ENCODE data around the gene AKR1C1. TPM values are rescaled to one million over a fixed set of nuclear protein-coding genes. Genes with fewer than 3 reads are reported as not detected.
"Not testable (repeated sequence)": the region's sequence is repeated elsewhere in the genome, so short reads cannot be mapped to it uniquely, and the experiment has no call there.

The AKR1C1 gene
- total RNA-seq, 1 donor from 2014 or later: 1.3 TPM

DNA sequence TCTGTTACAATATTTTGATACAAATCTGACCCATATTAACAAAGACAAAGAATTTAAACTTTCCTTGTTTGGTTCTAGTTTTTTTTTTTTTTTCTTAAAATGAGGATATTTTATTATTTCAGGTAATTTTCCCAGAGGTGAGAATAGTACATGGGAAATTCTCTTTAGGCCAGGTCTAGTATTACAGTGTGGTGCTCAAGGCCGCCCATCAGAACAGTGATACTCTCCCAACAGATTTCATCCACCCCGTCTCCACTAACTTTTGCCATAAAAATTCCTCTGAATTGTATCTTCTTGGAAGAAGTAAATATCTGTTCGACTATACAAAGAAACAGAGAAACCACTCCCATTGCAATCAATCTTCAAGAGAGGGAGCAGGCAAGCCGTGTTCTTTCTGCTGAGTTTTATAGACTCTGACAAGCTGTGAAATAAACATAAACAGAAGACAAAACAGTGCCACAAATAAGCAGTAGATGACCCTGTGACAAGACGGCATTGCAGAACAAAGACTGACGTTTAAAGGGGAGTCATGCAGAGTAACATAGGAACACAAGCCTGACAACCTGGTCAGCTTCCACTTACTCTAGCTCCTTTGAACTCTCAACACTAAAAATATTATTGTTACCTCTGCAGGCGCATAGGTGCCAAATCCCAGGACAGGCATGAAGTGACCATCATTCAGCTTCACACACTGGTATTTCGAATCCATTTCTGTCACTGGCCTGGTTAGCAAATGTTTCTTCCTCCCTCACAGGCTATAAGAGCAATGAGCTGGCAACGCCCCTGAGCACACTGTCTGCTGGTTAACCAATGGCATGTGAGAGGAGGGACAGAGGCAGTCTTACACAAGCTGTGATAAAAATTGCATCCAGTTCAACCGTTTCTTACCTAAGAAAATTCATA, 40.2 kb downstream of the AKR1C1 start, which contains the start of gene AKR1C2:
Gene AKR1C2 (minus strand): TSS at position 731 of the 903 bp plus-strand sequence. CDS start 22 bp downstream, at position 709.
- H3K4me1 Mint-ChIP-seq (ENCODE audit: low read depth); H3K27me3 Mint-ChIP-seq (ENCODE audit: low read depth); H3K9me3 Mint-ChIP-seq; intact Hi-C loops (cut with micrococcal nuclease); DNase-seq (ENCODE audit: low spot score); H3K4me3 Mint-ChIP-seq (ENCODE audit: low read depth); H3K36me3 Mint-ChIP-seq (ENCODE audit: low read depth); H3K27ac Mint-ChIP-seq: not testable (repeated sequence)

- DNase-seq (ENCODE audit: low spot score); H3K4me3 Mint-ChIP-seq (ENCODE audit: low read depth); H3K27ac Mint-ChIP-seq; H3K9me3 Mint-ChIP-seq; intact Hi-C loops (cut with micrococcal nuclease); H3K4me1 Mint-ChIP-seq (ENCODE audit: low read depth); H3K27me3 Mint-ChIP-seq (ENCODE audit: low read depth); H3K36me3 Mint-ChIP-seq (ENCODE audit: low read depth): not testable (repeated sequence)
Measured at GRCh38 chr10:5004030-5004385, 40.8 kb downstream of the AKR1C1 start.

DNA sequence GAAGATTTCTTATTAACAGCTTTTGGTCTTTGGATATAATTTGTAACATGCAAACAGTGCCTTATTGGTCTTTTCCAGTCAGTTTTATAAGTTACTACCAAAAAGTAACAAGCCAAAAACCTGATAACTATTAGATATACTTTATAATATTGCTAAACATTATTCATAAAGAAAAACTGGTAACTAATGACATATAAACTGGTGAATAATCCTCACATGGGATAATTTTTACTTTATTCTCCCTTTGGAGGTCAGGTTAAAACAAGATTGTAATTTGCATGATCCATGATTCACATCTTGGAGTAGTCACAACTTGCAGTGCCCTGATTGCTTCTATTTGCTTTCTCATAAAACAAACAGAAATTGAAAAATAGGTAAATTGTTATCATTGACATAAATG, 41.3 kb downstream of the AKR1C1 start:
- H3K27me3 Mint-ChIP-seq (ENCODE audit: low read depth); H3K4me1 Mint-ChIP-seq (ENCODE audit: low read depth); DNase-seq (ENCODE audit: low spot score); H3K27ac Mint-ChIP-seq; H3K36me3 Mint-ChIP-seq (ENCODE audit: low read depth); H3K4me3 Mint-ChIP-seq (ENCODE audit: low read depth); H3K9me3 Mint-ChIP-seq; intact Hi-C loops (cut with micrococcal nuclease): not testable (repeated sequence)

GRCh38 chr10:5008857-5009548, 45.8 kb downstream of the AKR1C1 start:
- H3K4me3 Mint-ChIP-seq (ENCODE audit: low read depth); H3K4me1 Mint-ChIP-seq (ENCODE audit: low read depth); H3K27me3 Mint-ChIP-seq (ENCODE audit: low read depth); H3K9me3 Mint-ChIP-seq; DNase-seq (ENCODE audit: low spot score); intact Hi-C loops (cut with micrococcal nuclease); H3K27ac Mint-ChIP-seq; H3K36me3 Mint-ChIP-seq (ENCODE audit: low read depth): not testable (repeated sequence)

- H3K9me3 Mint-ChIP-seq; H3K27ac Mint-ChIP-seq; H3K36me3 Mint-ChIP-seq (ENCODE audit: low read depth); H3K4me1 Mint-ChIP-seq (ENCODE audit: low read depth); DNase-seq (ENCODE audit: low spot score); H3K27me3 Mint-ChIP-seq (ENCODE audit: low read depth); intact Hi-C loops (cut with micrococcal nuclease); H3K4me3 Mint-ChIP-seq (ENCODE audit: low read depth): not testable (repeated sequence)
Measured at GRCh38 chr10:5010043-5010442, 46.8 kb downstream of the AKR1C1 start.

DNA sequence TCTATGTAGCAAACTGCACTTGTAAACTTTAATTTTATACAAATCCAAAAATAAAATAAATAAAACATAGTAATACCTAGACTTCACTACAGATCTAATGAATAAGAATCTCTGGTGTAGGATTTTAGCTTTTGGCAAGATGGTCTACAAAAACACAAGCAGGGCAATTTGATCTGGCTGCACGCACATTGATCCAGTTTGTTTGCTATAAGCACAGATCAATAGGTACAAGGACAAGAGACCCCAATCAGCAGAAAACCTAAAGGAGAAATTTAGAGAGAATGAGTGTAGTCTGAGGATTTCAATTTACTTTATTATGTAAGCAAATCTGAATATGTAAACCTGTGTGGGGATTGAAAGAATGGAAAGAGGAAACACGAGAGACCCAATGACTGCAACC, 48.2 kb downstream of the AKR1C1 start:
- H3K4me3 Mint-ChIP-seq (ENCODE audit: low read depth); DNase-seq (ENCODE audit: low spot score); H3K9me3 Mint-ChIP-seq; H3K27ac Mint-ChIP-seq; H3K27me3 Mint-ChIP-seq (ENCODE audit: low read depth); intact Hi-C loops (cut with micrococcal nuclease); H3K36me3 Mint-ChIP-seq (ENCODE audit: low read depth); H3K4me1 Mint-ChIP-seq (ENCODE audit: low read depth): not testable (repeated sequence)

- Mint-ChIP-seq H3K4me1 (ENCODE audit: low read depth) (no peaks in the 10 kb centered on the region), H3K36me3 (ENCODE audit: low read depth) (no peaks in the 10 kb centered on the region), H3K27me3 (ENCODE audit: low read depth) (peaks cover 9% of the 10 kb centered on the region), H3K9me3 (no peaks in the 10 kb centered on the region), H3K27ac (no peak overlapping the region), H3K4me3 (ENCODE audit: low read depth) (no peak overlapping the region)
- intact Hi-C loops (cut with micrococcal nuclease): no loop called here
- DNase-seq (ENCODE audit: low spot score): no peak
Measured at GRCh38 chr10:5012595-5012994, 49.4 kb downstream of the AKR1C1 start.

GRCh38 chr10:5013385-5013784, 50.2 kb downstream of the AKR1C1 start:
- DNase-seq (ENCODE audit: low spot score): no peak
- Mint-ChIP-seq H3K27me3 (ENCODE audit: low read depth) (peaks cover 8% of the 10 kb centered on the region), H3K36me3 (ENCODE audit: low read depth) (no peaks in the 10 kb centered on the region), H3K4me1 (ENCODE audit: low read depth) (no peaks in the 10 kb centered on the region), H3K27ac (no peak overlapping the region), H3K9me3 (no peaks in the 10 kb centered on the region), H3K4me3 (ENCODE audit: low read depth) (no peak overlapping the region)
- intact Hi-C loops (cut with micrococcal nuclease): no loop called here

DNA sequence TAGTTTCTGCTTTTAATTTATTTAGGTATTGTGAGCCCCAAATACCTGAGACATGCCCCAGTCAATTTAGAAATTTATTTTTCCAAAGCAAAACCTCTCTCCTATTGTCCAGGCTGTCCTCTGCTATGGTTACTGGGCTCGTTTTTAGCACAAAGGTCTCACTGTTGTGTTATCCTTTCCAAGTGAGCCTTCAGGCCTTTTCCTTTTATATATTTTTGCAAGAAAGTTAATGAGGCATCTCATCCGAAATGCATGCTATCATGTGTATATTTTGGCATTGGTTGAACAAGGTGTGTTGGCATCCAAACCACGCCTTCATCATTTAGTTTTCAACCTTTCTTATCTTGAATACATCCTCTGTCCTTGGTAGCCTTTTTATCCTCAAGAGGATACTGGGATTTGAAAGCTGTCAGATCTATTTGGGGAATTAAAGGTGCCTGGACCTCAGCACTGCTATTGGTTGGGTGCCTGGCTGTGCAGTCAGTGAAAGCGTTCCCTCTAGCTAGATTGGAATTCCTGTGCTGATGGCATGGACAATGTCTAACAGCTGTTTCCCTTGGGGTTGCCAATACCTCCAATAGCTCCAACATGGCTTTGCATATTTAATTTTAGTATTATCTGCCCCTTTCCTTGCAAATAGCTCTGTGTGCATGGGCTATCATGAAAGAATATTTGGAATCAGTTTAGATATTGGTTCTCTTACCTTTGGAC, 51.1 kb downstream of the AKR1C1 start:
- DNase-seq (ENCODE audit: low spot score); intact Hi-C loops (cut with micrococcal nuclease); H3K27ac Mint-ChIP-seq; H3K4me1 Mint-ChIP-seq (ENCODE audit: low read depth); H3K9me3 Mint-ChIP-seq; H3K4me3 Mint-ChIP-seq (ENCODE audit: low read depth); H3K36me3 Mint-ChIP-seq (ENCODE audit: low read depth); H3K27me3 Mint-ChIP-seq (ENCODE audit: low read depth): not testable (repeated sequence)

GRCh38 chr10:5014936-5015335, 51.7 kb downstream of the AKR1C1 start:
- Mint-ChIP-seq H3K36me3 (ENCODE audit: low read depth) (no peaks in the 10 kb centered on the region), H3K9me3 (no peaks in the 10 kb centered on the region), H3K27ac (no peak overlapping the region), H3K4me3 (ENCODE audit: low read depth) (no peak overlapping the region), H3K27me3 (ENCODE audit: low read depth) (peaks cover 8% of the 10 kb centered on the region), H3K4me1 (ENCODE audit: low read depth) (no peaks in the 10 kb centered on the region)
- intact Hi-C loops (cut with micrococcal nuclease): no loop called here
- DNase-seq (ENCODE audit: low spot score): no peak

GRCh38 chr10:5018134-5018533, 54.9 kb downstream of the AKR1C1 start:
- Mint-ChIP-seq H3K4me1 (ENCODE audit: low read depth) (no peaks in the 10 kb centered on the region), H3K27ac (no peak overlapping the region), H3K27me3 (ENCODE audit: low read depth) (peaks cover 3% of the 10 kb centered on the region), H3K4me3 (ENCODE audit: low read depth) (no peak overlapping the region), H3K9me3 (no peaks in the 10 kb centered on the region), H3K36me3 (ENCODE audit: low read depth) (no peaks in the 10 kb centered on the region)
- DNase-seq (ENCODE audit: low spot score): no peak
- intact Hi-C loops (cut with micrococcal nuclease): no loop called here

DNA sequence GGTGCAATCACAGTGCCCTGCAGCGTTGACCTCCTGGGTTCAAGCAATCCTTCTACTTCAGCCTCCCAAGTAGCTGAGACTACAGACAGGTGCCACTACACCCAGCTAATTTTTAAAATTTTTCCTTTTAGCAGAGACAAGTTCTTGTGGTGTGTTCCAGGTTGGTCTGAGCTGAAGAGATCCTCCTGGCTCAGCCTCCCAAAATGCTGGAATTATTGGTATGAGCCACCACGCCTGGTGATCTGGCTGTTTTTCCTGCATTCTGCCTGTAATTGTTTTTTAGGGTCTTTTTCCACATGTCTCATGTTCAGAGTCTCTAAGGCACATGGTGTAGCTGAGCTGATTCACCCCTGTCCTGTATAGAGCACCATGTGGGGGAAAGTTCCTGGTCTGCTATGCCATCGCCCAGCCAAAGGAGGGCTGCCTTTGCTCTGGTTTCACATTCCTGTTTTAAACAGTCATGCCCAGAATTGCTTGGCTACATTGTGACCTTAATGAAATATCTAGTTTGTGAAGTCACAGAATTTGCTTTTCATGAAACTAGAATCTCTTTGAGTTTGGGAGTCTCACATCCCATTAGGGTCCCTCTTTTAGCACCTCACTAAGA, 55.6 kb downstream of the AKR1C1 start:
- H3K4me1 Mint-ChIP-seq (ENCODE audit: low read depth); H3K27me3 Mint-ChIP-seq (ENCODE audit: low read depth); H3K9me3 Mint-ChIP-seq; H3K4me3 Mint-ChIP-seq (ENCODE audit: low read depth); intact Hi-C loops (cut with micrococcal nuclease); H3K36me3 Mint-ChIP-seq (ENCODE audit: low read depth); DNase-seq (ENCODE audit: low spot score); H3K27ac Mint-ChIP-seq: not testable (repeated sequence)

Data from activated T-helper 2 cell treated with anti-CD3 and anti-CD28 coated beads, Interferon-gamma antibody, Interleukin-2, Interleukin-4, amounts not matched to agents 10 μg/mL and 5 μg/mL and 100 μg/mL, durations not matched to agents 14 hours and 24 hours and 36 hours (primary cell).